GM23338 (cell line): Measurements from ENCODE around the gene CMTM2. TPM values are rescaled to one million over a fixed set of nuclear protein-coding genes. Genes with fewer than 3 reads are reported as not detected.
A peak's percentile ranks its signal among the peaks of the same experiment; 100 is the strongest.

ENCODE experiments used
- ATAC-seq: fragments of 200-7000 bp; cut with Tn5 transposase; 3 replicates; pipeline ENCODE4 v1.9.1; 2020
- DNase-seq: peaks from one replicate; pipeline ENCODE4 v3.0.0-alpha.2; 2015; ENCODE audit warnings: low spot score
- H2AFZ ChIP-seq: fragments of 200-600 bp; sonication (generic); 2 replicates; pipeline ENCODE4 v1.8.0; 2016; ENCODE audit warnings: antibody characterized with exemption, mild to moderate bottlenecking, moderate library complexity
- H3F3A ChIP-seq: fragments of 200-600 bp; sonication (generic); replicated peaks from 2 replicates; pipeline ENCODE4 v1.8.0; 2017; ENCODE audit warnings: antibody characterized with exemption, mixed run types, low read depth
- H3K27ac ChIP-seq: fragments of 200-600 bp; sonication (generic); 2 replicates; pipeline ENCODE4 v1.6.1; 2016; ENCODE audit warnings: low read depth
- H3K27me3 ChIP-seq: fragments of 200-600 bp; sonication (generic); 2 replicates; pipeline ENCODE4 v1.8.0; 2016; ENCODE audit warnings: mild to moderate bottlenecking, mixed run types, moderate library complexity; ENCODE audit not compliant: insufficient read depth
- H3K36me3 ChIP-seq: fragments of 200-600 bp; sonication (generic); 2 replicates; pipeline ENCODE4 v1.8.0; 2016; ENCODE audit warnings: mild to moderate bottlenecking; ENCODE audit not compliant: insufficient read depth
- H3K4me1 ChIP-seq: fragments of 200-600 bp; sonication (generic); 2 replicates; pipeline ENCODE4 v1.8.0; 2016; ENCODE audit warnings: mild to moderate bottlenecking, moderate library complexity; ENCODE audit not compliant: insufficient read depth
- H3K4me2 ChIP-seq: fragments of 200-600 bp; sonication (generic); 2 replicates; pipeline ENCODE4 v1.7.1; 2017; ENCODE audit warnings: mixed run types
- H3K4me3 ChIP-seq: fragments of 200-600 bp; sonication (generic); 2 replicates; pipeline ENCODE4 v1.6.1; 2016; ENCODE audit warnings: mixed run types
- H3K79me2 ChIP-seq: fragments of 200-600 bp; sonication (generic); replicated peaks from 2 replicates; pipeline ENCODE4 v1.8.0; 2017; ENCODE audit warnings: mild to moderate bottlenecking; ENCODE audit not compliant: insufficient read depth
- H3K9me2 ChIP-seq: fragments of 200-600 bp; sonication (generic); 2 replicates; pipeline ENCODE4 v1.8.0; 2017; ENCODE audit not compliant: insufficient read depth
- H4K20me1 ChIP-seq: fragments of 200-600 bp; sonication (generic); replicated peaks from 2 replicates; pipeline ENCODE4 v1.8.0; 2017; ENCODE audit warnings: mild to moderate bottlenecking; ENCODE audit not compliant: insufficient read depth
- H3K27ac Mint-ChIP-seq: 2 replicates; pipeline ENCODE4 v1.8.0; 2020; ENCODE audit warnings: inconsistent platforms, mild to moderate bottlenecking, moderate library complexity, mixed read lengths
- H3K27me3 Mint-ChIP-seq: 3 replicates; pipeline ENCODE4 v1.8.0; 2022; ENCODE audit warnings: low read depth, mild to moderate bottlenecking, moderate library complexity, mixed read lengths, inconsistent platforms; ENCODE audit not compliant: insufficient read depth, poor library complexity
- H3K36me3 Mint-ChIP-seq: 3 replicates; pipeline ENCODE4 v1.8.0; 2021; ENCODE audit warnings: low read depth, mild to moderate bottlenecking, inconsistent platforms, moderate library complexity, mixed read lengths
- H3K4me1 Mint-ChIP-seq: 3 replicates; pipeline ENCODE4 v1.8.0; 2020; ENCODE audit warnings: mild to moderate bottlenecking, inconsistent platforms, mixed read lengths
- H3K4me3 Mint-ChIP-seq: 3 replicates; pipeline ENCODE4 v1.8.0; 2021; ENCODE audit warnings: moderate library complexity, mild to moderate bottlenecking, inconsistent platforms, mixed read lengths
- H3K9me3 Mint-ChIP-seq: 3 replicates; pipeline ENCODE4 v1.8.0; 2020; ENCODE audit warnings: moderate library complexity, mild to moderate bottlenecking, inconsistent platforms, mixed read lengths
- CREB1 ChIP-seq: fragments of 250-450 bp; sonication (Bioruptor Pico); IDR thresholded peaks from 2 replicates; pipeline ENCODE4 v1.5.0; 2020; ENCODE audit warnings: low read depth, mild to moderate bottlenecking, moderate library complexity
- CTCF ChIP-seq, 2 experiments: fragments of 200-600 bp in 1 of 2; sonication (generic) in 1 of 2; conservative IDR thresholded peaks; 2 replicates each; pipeline versions ENCODE4 v1.5.1 to v1.6.1; 2016 to 2017; ENCODE audit warnings: antibody characterized with exemption in 2 of 2, low read depth in 2 of 2, mild to moderate bottlenecking in 2 of 2, moderate library complexity in 1 of 2
- ETS1 ChIP-seq: IDR thresholded peaks from 2 replicates; pipeline ENCODE4 v1.6.1; 2016; ENCODE audit warnings: antibody characterized with exemption
- EZH2 ChIP-seq: fragments of 200-600 bp; sonication (generic); IDR thresholded peaks from one replicate; pipeline ENCODE4 v1.8.0; 2017; ENCODE audit warnings: antibody characterized with exemption, mild to moderate bottlenecking, low read depth; ENCODE audit not compliant: unreplicated experiment
- EZH2phosphoT487 ChIP-seq: fragments of 200-600 bp; sonication (generic); IDR thresholded peaks from one replicate; pipeline ENCODE4 v1.8.1; 2018; ENCODE audit warnings: antibody characterized with exemption; ENCODE audit not compliant: unreplicated experiment
- JUNB ChIP-seq: IDR thresholded peaks from one replicate; pipeline ENCODE4 v1.6.1; 2016; ENCODE audit warnings: antibody characterized with exemption; ENCODE audit not compliant: unreplicated experiment
- NANOG ChIP-seq: IDR thresholded peaks from 2 replicates; pipeline ENCODE4 v1.6.1; 2016; ENCODE audit warnings: antibody characterized with exemption, borderline replicate concordance
- POLR2AphosphoS5 ChIP-seq: IDR thresholded peaks from 2 replicates; pipeline ENCODE4 v1.6.1; 2016; ENCODE audit warnings: antibody characterized with exemption, low read depth
- REST ChIP-seq: IDR thresholded peaks from one replicate; pipeline ENCODE4 v1.6.1; 2018; ENCODE audit warnings: antibody characterized with exemption; ENCODE audit not compliant: unreplicated experiment
- STAT1 ChIP-seq: IDR thresholded peaks from one replicate; pipeline ENCODE4 v1.6.1; 2016; ENCODE audit warnings: antibody characterized with exemption; ENCODE audit not compliant: unreplicated experiment
- ZNF114 ChIP-seq: fragments of 250-450 bp; sonication (Bioruptor Pico); IDR thresholded peaks from 2 replicates; pipeline ENCODE4 v1.5.0; 2020; ENCODE audit warnings: mild to moderate bottlenecking, moderate library complexity
- ZNF331 ChIP-seq: fragments of 250-450 bp; sonication (Bioruptor Pico); IDR thresholded peaks from 2 replicates; pipeline ENCODE4 v1.5.0; 2020; ENCODE audit warnings: low read depth, mild to moderate bottlenecking, moderate library complexity
- polyA plus RNA-seq: library from polyadenylated mRNA; unstranded; fragments of >200 nt; fragmentation: Nextera tagmentation; extraction: Ambion mirVana; gene quantifications from 2 replicates; pipeline ENCODE4 v1.2.1, GENCODE V29; 2016
- total RNA-seq: library from RNA; depleted of rRNA; stranded (reverse); fragments of >200 nt; shearing (Covaris generic); gene quantifications from 2 replicates; pipeline ENCODE4 v1.2.3, GENCODE V29; 2014

Gene CMTM2
- total and polyA plus RNA-seq, 2 experiments from 2014 or later = not detected

- Histone ChIP-seq H2AFZ (peak within 1 kb of the TSS; percentile 94), H3K4me3 (peak within 1 kb of the TSS; percentile 83), H3F3A (no peaks in the 10 kb centered on the region; the same call in 1 of the 2 replicates), H3K4me2 (peak within 1 kb of the TSS; percentile 82), H3K27ac (peak within 1 kb of the TSS; percentile 89), H3K27me3 (peaks cover 7% of the 10 kb centered on the region), H3K9me2 (no peaks in the 10 kb centered on the region), H3K4me1 (peaks cover 15% of the 10 kb centered on the region), H3K36me3 (no peaks in the 10 kb centered on the region), H3K79me2 (0 out of 2 replicates have a peak, but pooled peaks cover 4% of the 10 kb centered on the region), H4K20me1 (peaks cover 12% of the 10 kb centered on the region; the same call in 1 of the 2 replicates)
- Mint-ChIP-seq H3K4me1 (peaks cover 36% of the 10 kb centered on the region), H3K9me3 (peaks cover 10% of the 10 kb centered on the region), H3K4me3 (peak within 1 kb of the TSS; percentile 87), H3K27me3 (peaks cover 18% of the 10 kb centered on the region), H3K27ac (peak within 1 kb of the TSS; percentile 88), H3K36me3 (peaks cover 14% of the 10 kb centered on the region)
- peak; percentile 84 for DNase-seq
- ATAC-seq = peak; percentile 59
- 0 out of 2 replicates have a peak, but pooled peaks have one; percentile 28 for TF ChIP-seq CREB1 (CRISPR knock-in tag)
- peak; percentile 47 to 65 for TF ChIP-seq CTCF (conservative IDR thresholded peaks at IDR 0.05; ENCODE audit: low read depth in 2 of 2)
- TF ChIP-seq EZH2 = no peak
- TF ChIP-seq STAT1 = no peak
These were observed 25.3 kb downstream of the CMTM2 start, which contains the start of gene CMTM3 for GRCh38 chr16:66604376-66605176. Gene CMTM3, plus strand, starts transcription at chr16:66604704. Its CDS starts 102 bp downstream, at chr16:66604806.

- Histone ChIP-seq H3K4me1 (peaks cover 15% of the 10 kb centered on the region), H3K4me3 (peak overlapping the region; percentile 83), H3K36me3 (no peaks in the 10 kb centered on the region), H4K20me1 (peaks cover 12% of the 10 kb centered on the region; the same call in 1 of the 2 replicates), H3K4me2 (peak overlapping the region; percentile 79), H3K79me2 (0 out of 2 replicates have a peak, but pooled peaks cover 4% of the 10 kb centered on the region), H3K9me2 (no peaks in the 10 kb centered on the region), H2AFZ (no peak overlapping the region; the same call in 1 of the 2 replicates), H3F3A (no peaks in the 10 kb centered on the region; the same call in 1 of the 2 replicates), H3K27ac (no peak overlapping the region), H3K27me3 (peaks cover 7% of the 10 kb centered on the region)
- Mint-ChIP-seq H3K36me3 (peaks cover 22% of the 10 kb centered on the region), H3K9me3 (peaks cover 7% of the 10 kb centered on the region), H3K27ac (no peak overlapping the region), H3K4me3 (peak overlapping the region; percentile 67), H3K27me3 (peaks cover 21% of the 10 kb centered on the region), H3K4me1 (peaks cover 36% of the 10 kb centered on the region)
- peak; percentile 30 for ATAC-seq
- peak; percentile 73 for DNase-seq
- TF ChIP-seq ZNF114 (CRISPR knock-in tag) = no peak
- no peak for TF ChIP-seq ETS1
- TF ChIP-seq ZNF331 (CRISPR knock-in tag) = no peak
- no peak for TF ChIP-seq EZH2phosphoT487
- TF ChIP-seq NANOG = no peak
- TF ChIP-seq EZH2 = no peak
- TF ChIP-seq CREB1 (CRISPR knock-in tag) = no peak
- TF ChIP-seq STAT1 = no peak
- TF ChIP-seq JUNB = no peak
- no peak for TF ChIP-seq CTCF (conservative IDR thresholded peaks at IDR 0.05; ENCODE audit: low read depth in 2 of 2)
- TF ChIP-seq REST = no peak
- TF ChIP-seq POLR2AphosphoS5 = no peak
These were observed 26.1 kb downstream of the CMTM2 start for GRCh38 chr16:66605177-66605978.
